ENCODE results near the gene COL17A1. TPM values are rescaled to one million over a fixed set of nuclear protein-coding genes. Genes with fewer than 3 reads are reported as not detected.

The COL17A1 gene
- total and polyA plus RNA-seq, 9 of the 15 experiments (the other 6 are each of a cell fraction or from before 2014, with no cell fraction given) = not detected

- H3K27ac ChIP-seq (ENCODE audit: extremely low read depth, low read depth, low read length) = no peak overlapping the region
- no peak overlapping the region for H3K4me3 ChIP-seq
- no peaks in the 10 kb centered on the region for H3K9me1 ChIP-seq (ENCODE audit: control insufficient read depth, insufficient read depth, low read length)
- 6% methylated on average over 6 of the region's 7 CpGs for WGBS (ENCODE audit: insufficient coverage, low coverage, missing lambda C conversion rate)
- H3K36me3 ChIP-seq (ENCODE audit: control insufficient read depth, insufficient read depth, low read length) = no peaks in the 10 kb centered on the region
- intact Hi-C loops (cut with micrococcal nuclease) (no loop called here), in situ Hi-C loops (cut with MboI) (no loop called here)
- DNase-seq (ENCODE audit: extremely low read depth in 1 of 4, low spot score in 3 of 4) (no peak), ATAC-seq (no peak), FAIRE-seq (no peak)
- H2AFZ ChIP-seq (ENCODE audit: low read depth, low read length) = no peak overlapping the region
- peaks cover 7 to 29% of the 10 kb centered on the region in 2 experiments; a peak in 3 of 5 replicates for H3K27me3 ChIP-seq (ENCODE audit: control insufficient read depth in 2 of 2, insufficient read depth in 2 of 2, low read length in 2 of 2)
- no peaks in the 10 kb centered on the region for H3K9me3 ChIP-seq (replicated peaks; ENCODE audit: control insufficient read depth, insufficient read depth, low read depth, low read length)
- no peaks in the 10 kb centered on the region for H3K79me2 ChIP-seq (ENCODE audit: control insufficient read depth, insufficient read depth, low read length)
- ChIA-PET CTCF (ENCODE audit: low intra/inter-chr PET ratio) (no interaction called here), POLR2A (interaction anchor here (0.6 kb wide), 1 partner anchor 98 kb away, joined by 3 read pairs; no protein-coding TSS in a partner anchor)
- H4K20me1 ChIP-seq (replicated peaks; ENCODE audit: control insufficient read depth, insufficient read depth, low read length) = no peaks in the 10 kb centered on the region
- BruUV-seq (replicated peaks) = no TSS peak
- no peak overlapping the region for H3K4me2 ChIP-seq (ENCODE audit: insufficient read depth, low read length)
- no peak overlapping the region for H3K9ac ChIP-seq (ENCODE audit: insufficient read depth in 1 of 2, low read depth in 2 of 2, low read length in 2 of 2)
- TF ChIP-seq ZFP36 (IDR thresholded peaks at IDR 0.05; ENCODE audit: low read depth, low read length, partially characterized antibody) (peak; percentile 92), ZNF79 (CRISPR knock-in tag; IDR thresholded peaks at IDR 0.05; ENCODE audit: low read depth) (no peak), RBM25 (IDR thresholded peaks at IDR 0.05; ENCODE audit: low read depth, low read length, severe bottlenecking) (peak; percentile 69), TCF7L2 (IDR thresholded peaks at IDR 0.05; ENCODE audit: low read depth, low read length) (no peak)
- peaks cover 0 to 5% of the 10 kb centered on the region in 2 experiments; a peak in 2 of 5 replicates for H3K4me1 ChIP-seq (replicated peaks in 1 of 2; ENCODE audit: control insufficient read depth in 2 of 2, insufficient read depth in 2 of 2, low read length in 2 of 2)
Observed at GRCh38 chr10:104038958-104039752, 46.5 kb downstream of the COL17A1 start.

GRCh38 chr10:104038537-104038936, 47.1 kb downstream of the COL17A1 start:
- Histone ChIP-seq H3K9me1 (ENCODE audit: control insufficient read depth, insufficient read depth, low read length) (no peaks in the 10 kb centered on the region), H3K9ac (ENCODE audit: insufficient read depth in 1 of 2, low read depth in 2 of 2, low read length in 2 of 2) (no peak overlapping the region), H3K36me3 (ENCODE audit: control insufficient read depth, insufficient read depth, low read length) (no peaks in the 10 kb centered on the region), H3K9me3 (replicated peaks; ENCODE audit: control insufficient read depth, insufficient read depth, low read depth, low read length) (no peaks in the 10 kb centered on the region), H4K20me1 (replicated peaks; ENCODE audit: control insufficient read depth, insufficient read depth, low read length) (no peaks in the 10 kb centered on the region), H3K79me2 (ENCODE audit: control insufficient read depth, insufficient read depth, low read length) (no peaks in the 10 kb centered on the region), H3K4me3 (no peak overlapping the region), H3K4me1 (replicated peaks in 1 of 2; ENCODE audit: control insufficient read depth in 2 of 2, insufficient read depth in 2 of 2, low read length in 2 of 2) (peaks cover 0 to 5% of the 10 kb centered on the region in 2 experiments; a peak in 2 of 5 replicates), H2AFZ (ENCODE audit: low read depth, low read length) (no peak overlapping the region), H3K4me2 (ENCODE audit: insufficient read depth, low read length) (no peak overlapping the region), H3K27ac (ENCODE audit: extremely low read depth, low read depth, low read length) (no peak overlapping the region), H3K27me3 (ENCODE audit: control insufficient read depth in 2 of 2, insufficient read depth in 2 of 2, low read length in 2 of 2) (peaks cover 2 to 23% of the 10 kb centered on the region in 2 experiments; a peak in 3 of 5 replicates)
- ATAC-seq = no peak
- 25% methylated on average over 6 of the region's 8 CpGs for WGBS (ENCODE audit: insufficient coverage, low coverage, missing lambda C conversion rate)
- ChIA-PET CTCF (ENCODE audit: low intra/inter-chr PET ratio) (no interaction called here), POLR2A (no interaction called here)
- intact Hi-C loops (cut with micrococcal nuclease) (no loop called here), in situ Hi-C loops (cut with MboI) (no loop called here)
- no TSS peak for BruUV-seq (replicated peaks)
- no peak for FAIRE-seq
- no peak for DNase-seq (ENCODE audit: extremely low read depth in 1 of 4, low spot score in 3 of 4)
- TF ChIP-seq ATF2 (CRISPR knock-in tag; IDR thresholded peaks at IDR 0.05) (no peak), ZNF511 (CRISPR knock-in tag; IDR thresholded peaks at IDR 0.05) (no peak)
